Ascending aorta (tissue), 2 donors: Measurements from ENCODE around the gene PRKAG3. TPM values are rescaled to one million over a fixed set of nuclear protein-coding genes. Genes with fewer than 3 reads are reported as not detected.

ENCODE experiments used
- DNase-seq, 2 donors: peaks; one replicate each; pipeline ENCODE4 v3.0.0-alpha.2; 2019; ENCODE audit warnings: low spot score in 2 of 2
- H3K27ac ChIP-seq, 2 donors: fragments of 200-600 bp; sonication (generic); one replicate each; pipeline ENCODE4 v1.5.1; 2016 to 2017; ENCODE audit warnings: mild to moderate bottlenecking in 1 of 2
- H3K27me3 ChIP-seq: fragments of 200-600 bp; sonication (generic); one replicate; pipeline ENCODE4 v1.5.1; 2017
- H3K36me3 ChIP-seq, 2 donors: fragments of 200-600 bp; sonication (generic); one replicate each; pipeline ENCODE4 v1.5.1; 2016
- H3K4me1 ChIP-seq, 2 donors: fragments of 200-600 bp; sonication (generic); one replicate each; pipeline ENCODE4 v1.5.1; 2016 to 2017; ENCODE audit warnings: mild to moderate bottlenecking in 1 of 2
- H3K4me3 ChIP-seq, 2 donors: fragments of 200-600 bp; sonication (generic); one replicate each; pipeline ENCODE4 v1.5.1; 2016 to 2017; ENCODE audit warnings: mild to moderate bottlenecking in 1 of 2
- H3K9me3 ChIP-seq, 2 donors: fragments of 200-600 bp; sonication (generic); one replicate each; pipeline ENCODE4 v1.5.1; 2016
- intact Hi-C: fragments of 100-400 bp; cut with DNase I; formaldehyde crosslinking; loops from one replicate; pipeline ENCODE4 v1.15.1; 2023
- total RNA-seq: library from RNA; depleted of rRNA; stranded (reverse); fragments of >200 nt; gene quantifications from one replicate; pipeline ENCODE4 v1.1.0, GENCODE V29; 2016
- TF ChIP-seq, protein P1 (sequence below), 3 experiments: fragments of 200-600 bp in 2 of 3; fragments of 450-650 bp in 1 of 3; sonication (generic) in 2 of 3; IDR thresholded peaks; one replicate each; pipeline ENCODE4 v1.5.1; 2016 to 2019; ENCODE audit warnings: antibody characterized with exemption in 3 of 3, mild to moderate bottlenecking in 1 of 3, moderate library complexity in 1 of 3

The PRKAG3 gene
- total RNA-seq, 1 donor from 2014 or later = not detected

GRCh38 chr2:218878486-218878885 is 46.9 kb upstream of the PRKAG3 start:
- peaks cover 0 to 16% of the 10 kb centered on the region in 2 donors for H3K4me1 ChIP-seq
- intact Hi-C loops = no loop called here

DNA sequence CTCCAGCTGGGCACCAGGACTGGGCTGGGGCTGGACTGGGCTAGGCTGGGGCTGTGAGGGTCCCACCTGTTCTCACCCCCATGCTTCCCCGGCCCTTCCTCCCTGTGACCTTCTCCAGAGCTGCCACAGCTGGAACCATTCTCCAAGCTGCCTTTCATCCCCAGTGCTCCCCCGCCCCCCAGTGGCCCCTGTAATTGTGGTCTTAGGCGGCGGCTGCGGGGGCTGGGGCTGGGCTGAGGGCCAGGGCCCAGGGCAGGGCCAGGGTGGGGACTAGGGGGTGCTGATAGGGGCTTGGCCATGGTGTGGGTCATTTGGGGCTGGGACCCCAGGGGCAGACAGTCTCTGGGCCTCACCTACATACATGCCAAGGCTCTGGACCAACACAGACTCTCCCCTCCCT is 46.3 kb upstream of the PRKAG3 start:
- no peaks in the 10 kb centered on the region for H3K36me3 ChIP-seq
- H3K27me3 ChIP-seq = peaks cover 31% of the 10 kb centered on the region
- H3K27ac ChIP-seq = no peak overlapping the region
- no peak overlapping the region for H3K4me3 ChIP-seq
- TF ChIP-seq, protein P1, sequence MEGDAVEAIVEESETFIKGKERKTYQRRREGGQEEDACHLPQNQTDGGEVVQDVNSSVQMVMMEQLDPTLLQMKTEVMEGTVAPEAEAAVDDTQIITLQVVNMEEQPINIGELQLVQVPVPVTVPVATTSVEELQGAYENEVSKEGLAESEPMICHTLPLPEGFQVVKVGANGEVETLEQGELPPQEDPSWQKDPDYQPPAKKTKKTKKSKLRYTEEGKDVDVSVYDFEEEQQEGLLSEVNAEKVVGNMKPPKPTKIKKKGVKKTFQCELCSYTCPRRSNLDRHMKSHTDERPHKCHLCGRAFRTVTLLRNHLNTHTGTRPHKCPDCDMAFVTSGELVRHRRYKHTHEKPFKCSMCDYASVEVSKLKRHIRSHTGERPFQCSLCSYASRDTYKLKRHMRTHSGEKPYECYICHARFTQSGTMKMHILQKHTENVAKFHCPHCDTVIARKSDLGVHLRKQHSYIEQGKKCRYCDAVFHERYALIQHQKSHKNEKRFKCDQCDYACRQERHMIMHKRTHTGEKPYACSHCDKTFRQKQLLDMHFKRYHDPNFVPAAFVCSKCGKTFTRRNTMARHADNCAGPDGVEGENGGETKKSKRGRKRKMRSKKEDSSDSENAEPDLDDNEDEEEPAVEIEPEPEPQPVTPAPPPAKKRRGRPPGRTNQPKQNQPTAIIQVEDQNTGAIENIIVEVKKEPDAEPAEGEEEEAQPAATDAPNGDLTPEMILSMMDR (IDR thresholded peaks at IDR 0.05) = no peak
- H3K9me3 ChIP-seq = no peaks in the 10 kb centered on the region
- intact Hi-C loops = no loop called here
- peaks cover 0 to 12% of the 10 kb centered on the region in 2 donors for H3K4me1 ChIP-seq
- DNase-seq = no peak

More at GRCh38 chr2:218878486-218878885, 46.9 kb upstream of the PRKAG3 start:
- Histone ChIP-seq H3K36me3 (no peaks in the 10 kb centered on the region), H3K4me3 (no peak overlapping the region), H3K9me3 (no peaks in the 10 kb centered on the region), H3K27ac (no peak overlapping the region), H3K27me3 (peaks cover 28% of the 10 kb centered on the region)
- TF ChIP-seq, protein P1 (IDR thresholded peaks at IDR 0.05) = no peak
- no peak for DNase-seq

DNA sequence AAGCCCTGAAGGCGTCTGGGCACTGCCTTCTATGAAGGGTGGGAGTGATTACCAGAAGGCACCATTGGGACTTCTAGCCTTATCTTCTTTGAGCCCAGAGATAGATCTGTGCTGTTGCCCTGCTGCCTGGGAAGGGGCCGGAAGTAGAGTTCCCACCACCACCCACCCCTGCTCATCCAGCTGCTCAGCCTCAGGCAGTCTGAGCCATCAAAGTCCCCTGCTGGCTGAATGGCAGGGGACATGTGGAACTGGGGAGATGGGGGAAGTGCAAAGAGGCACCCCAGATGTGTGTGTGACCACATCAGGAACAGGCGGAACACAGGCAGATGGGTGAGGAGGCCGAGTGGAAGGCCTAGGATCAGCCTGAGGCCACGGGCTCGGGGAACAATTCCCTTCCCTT is 45.7 kb upstream of the PRKAG3 start:
- H3K9me3 ChIP-seq = no peaks in the 10 kb centered on the region
- no peaks in the 10 kb centered on the region for H3K36me3 ChIP-seq
- H3K4me3 ChIP-seq = no peak overlapping the region
- peaks cover 31% of the 10 kb centered on the region for H3K27me3 ChIP-seq
- TF ChIP-seq, protein P1 (IDR thresholded peaks at IDR 0.05) = no peak
- intact Hi-C loops = no loop called here
- H3K4me1 ChIP-seq = peaks cover 0 to 12% of the 10 kb centered on the region in 2 donors
- DNase-seq = no peak
- no peak overlapping the region for H3K27ac ChIP-seq

DNA sequence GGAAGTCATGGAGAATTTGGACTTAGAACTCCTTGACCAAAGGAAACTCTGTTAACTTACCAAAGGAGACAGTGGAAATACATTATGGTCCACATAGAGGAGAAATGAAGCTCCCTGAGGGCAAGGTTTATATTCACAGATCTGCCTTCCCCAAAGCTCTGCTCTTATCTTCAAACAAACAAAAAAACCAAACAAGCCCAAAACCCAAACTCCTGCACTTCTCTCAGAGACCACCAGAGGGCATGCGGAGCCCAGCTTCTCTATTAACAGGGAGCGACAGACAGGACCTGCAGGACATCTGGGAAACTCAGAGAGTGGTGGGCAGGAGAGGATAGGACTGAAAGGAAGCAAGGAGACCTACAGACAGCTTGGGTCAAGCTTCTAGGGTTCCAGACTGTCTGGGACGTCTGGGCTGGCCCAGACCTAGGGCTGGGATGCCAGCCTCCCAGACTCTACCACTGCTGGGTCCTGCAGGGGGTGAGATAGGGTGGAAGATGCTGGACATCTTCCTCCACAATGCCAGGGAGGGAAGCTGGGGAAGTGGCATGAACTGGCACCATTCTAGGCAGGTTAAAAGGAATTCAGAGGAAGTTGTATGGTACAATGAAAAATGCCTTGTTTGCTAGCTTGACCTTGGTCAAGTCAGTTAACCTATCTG is 45.1 kb upstream of the PRKAG3 start:
- Histone ChIP-seq H3K9me3 (no peaks in the 10 kb centered on the region), H3K27me3 (peaks cover 31% of the 10 kb centered on the region), H3K27ac (no peak overlapping the region), H3K4me1 (peaks cover 0 to 12% of the 10 kb centered on the region in 2 donors), H3K4me3 (no peak overlapping the region), H3K36me3 (no peaks in the 10 kb centered on the region)
- intact Hi-C loops = loop anchor here (1.0 kb wide), 1 partner anchor 22 kb away; no protein-coding TSS in a partner anchor
- TF ChIP-seq, protein P1 (IDR thresholded peaks at IDR 0.05) = peak; percentile 88 to 97 (median 92)
- DNase-seq = peak in 1 of 2 donors; percentile 78

DNA sequence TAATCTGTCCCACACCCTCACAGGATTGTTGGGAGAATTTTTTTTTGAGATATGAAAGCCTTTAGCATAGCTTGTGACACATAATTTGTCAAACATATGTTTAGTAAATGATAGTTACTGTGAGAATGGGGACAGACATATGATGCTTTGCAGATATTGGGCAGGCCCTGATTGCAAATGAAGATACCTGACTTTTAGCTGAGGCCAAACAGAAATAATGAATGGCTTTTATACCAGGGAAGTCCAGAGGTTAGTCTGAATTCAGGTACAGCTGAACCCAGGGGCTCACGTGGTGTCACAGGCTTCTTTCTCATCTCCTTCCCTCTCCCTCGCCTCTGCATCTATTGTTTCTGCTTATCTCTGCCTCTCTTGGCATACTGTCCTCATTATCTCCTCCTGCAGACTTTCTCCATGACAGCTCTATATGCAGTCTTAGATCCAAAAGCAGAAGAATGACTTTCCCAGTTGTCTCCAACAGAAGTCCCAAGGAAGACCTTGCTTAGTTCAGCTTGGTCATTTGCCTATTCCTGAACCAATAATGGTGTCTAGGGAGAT is 44.2 kb upstream of the PRKAG3 start:
- Histone ChIP-seq H3K27me3 (peaks cover 25% of the 10 kb centered on the region), H3K4me3 (no peak overlapping the region)

More for the DNA sequence above, 44.2 kb upstream of the PRKAG3 start:
- intact Hi-C loops = loop anchor here (1.0 kb wide), 1 partner anchor 23 kb away; no protein-coding TSS in a partner anchor
- Histone ChIP-seq H3K27ac (no peak overlapping the region), H3K4me1 (peaks cover 4 to 14% of the 10 kb centered on the region in 2 donors), H3K9me3 (no peaks in the 10 kb centered on the region), H3K36me3 (no peaks in the 10 kb centered on the region)
- no peak for DNase-seq
- TF ChIP-seq, protein P1 (IDR thresholded peaks at IDR 0.05) = no peak
